Testis (tissue), 3 donors: Measurements from ENCODE around the gene PNPO. TPM values are rescaled to one million over a fixed set of nuclear protein-coding genes. Genes with fewer than 3 reads are reported as not detected.

Experiments
- DNase-seq: peaks from one replicate; pipeline ENCODE4 v3.0.0-alpha.2; 2019
- H3K27ac ChIP-seq, 2 donors: fragments of 200-600 bp; sonication (generic); one replicate each; pipeline ENCODE4 v1.5.1; 2019
- H3K27me3 ChIP-seq: fragments of 200-600 bp; sonication (generic); one replicate; pipeline ENCODE4 v1.5.1; 2019
- H3K36me3 ChIP-seq: fragments of 200-600 bp; sonication (generic); one replicate; pipeline ENCODE4 v1.5.1; 2017; ENCODE audit warnings: low read depth; ENCODE audit errors: missing control alignments
- H3K4me1 ChIP-seq: fragments of 200-600 bp; sonication (generic); one replicate; pipeline ENCODE4 v1.5.1; 2019
- H3K4me3 ChIP-seq, 2 donors: fragments of 200-600 bp; sonication (generic); one replicate each; pipeline ENCODE4 v1.5.1; 2017 to 2019
- H3K9me3 ChIP-seq: fragments of 200-600 bp; sonication (generic); one replicate; pipeline ENCODE4 v1.5.1; 2017
- POLR2A ChIP-seq: fragments of 450-650 bp; IDR thresholded peaks from one replicate; pipeline ENCODE4 v1.6.1; 2017; ENCODE audit warnings: antibody characterized with exemption, mild to moderate bottlenecking, moderate library complexity
- WGBS, 2 donors: methylation state at CpG; one replicate each; pipeline ENCODE4 v1.1.5; 2018; 5-methylcytosine and 5-hydroxymethylcytosine counted together
- intact Hi-C: fragments of 100-400 bp; cut with DNase I; formaldehyde crosslinking; loops from one replicate; pipeline ENCODE4 v1.15.1; 2023; ENCODE audit warnings: low total_unique reads
- polyA plus RNA-seq: library from polyadenylated mRNA; stranded (reverse); fragments of 350-450 nt; fragmentation: Illumina TruSeq; extraction: RNeasy Lipid Tissue Mini Kit (QIAGEN cat#74804); gene quantifications from one replicate; pipeline ENCODE4 v1.2.3, GENCODE V29; 2014; ENCODE audit warnings: low read depth, low replicate concordance; ENCODE audit not compliant: insufficient read depth
- total RNA-seq, 2 donors: library from RNA; depleted of rRNA; stranded (reverse); fragments of >200 nt; gene quantifications; one replicate each; pipeline ENCODE4 v1.2.3, GENCODE V29; 2016
- TF ChIP-seq, protein P1 (sequence below), 3 experiments: fragments of 450-650 bp in 2 of 3; fragments of 200-600 bp in 1 of 3; sonication (generic) in 1 of 3; IDR thresholded peaks; one replicate each; pipeline ENCODE4 v1.5.1; 2016 to 2019; ENCODE audit warnings: antibody characterized with exemption in 3 of 3, mild to moderate bottlenecking in 2 of 3, moderate library complexity in 1 of 3

Gene PNPO
- total and polyA plus RNA-seq, 3 donors from 2014 or later: 21.3 to 41.7 (median 37.5) TPM

GRCh38 chr17:47969930-47970724, 28.8 kb downstream of the PNPO start:
- no peak for TF ChIP-seq POLR2A
- TF ChIP-seq, protein P1, sequence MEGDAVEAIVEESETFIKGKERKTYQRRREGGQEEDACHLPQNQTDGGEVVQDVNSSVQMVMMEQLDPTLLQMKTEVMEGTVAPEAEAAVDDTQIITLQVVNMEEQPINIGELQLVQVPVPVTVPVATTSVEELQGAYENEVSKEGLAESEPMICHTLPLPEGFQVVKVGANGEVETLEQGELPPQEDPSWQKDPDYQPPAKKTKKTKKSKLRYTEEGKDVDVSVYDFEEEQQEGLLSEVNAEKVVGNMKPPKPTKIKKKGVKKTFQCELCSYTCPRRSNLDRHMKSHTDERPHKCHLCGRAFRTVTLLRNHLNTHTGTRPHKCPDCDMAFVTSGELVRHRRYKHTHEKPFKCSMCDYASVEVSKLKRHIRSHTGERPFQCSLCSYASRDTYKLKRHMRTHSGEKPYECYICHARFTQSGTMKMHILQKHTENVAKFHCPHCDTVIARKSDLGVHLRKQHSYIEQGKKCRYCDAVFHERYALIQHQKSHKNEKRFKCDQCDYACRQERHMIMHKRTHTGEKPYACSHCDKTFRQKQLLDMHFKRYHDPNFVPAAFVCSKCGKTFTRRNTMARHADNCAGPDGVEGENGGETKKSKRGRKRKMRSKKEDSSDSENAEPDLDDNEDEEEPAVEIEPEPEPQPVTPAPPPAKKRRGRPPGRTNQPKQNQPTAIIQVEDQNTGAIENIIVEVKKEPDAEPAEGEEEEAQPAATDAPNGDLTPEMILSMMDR (IDR thresholded peaks at IDR 0.05): no peak
- H3K9me3 ChIP-seq: no peaks in the 10 kb centered on the region
- WGBS, 2 donors: 26 to 33% methylated on average over 15 of the region's 15 CpGs
- H3K36me3 ChIP-seq: no peaks in the 10 kb centered on the region
- no peak overlapping the region for H3K27ac ChIP-seq
- peaks cover 39% of the 10 kb centered on the region for H3K4me1 ChIP-seq
- peak overlapping the region; percentile 13 to 95 for H3K4me3 ChIP-seq
- no peak for DNase-seq
- intact Hi-C loops: no loop called here
- H3K27me3 ChIP-seq: no peaks in the 10 kb centered on the region

- WGBS, 2 donors: 0% methylated on average over 8 to 39 of the region's 62 CpGs
- Histone ChIP-seq H3K4me3 (peak within 1 kb of the TSS; percentile 78 to 95), H3K36me3 (no peaks in the 10 kb centered on the region), H3K27ac (peak within 1 kb of the TSS; percentile 72 to 75), H3K9me3 (no peaks in the 10 kb centered on the region), H3K27me3 (no peaks in the 10 kb centered on the region), H3K4me1 (peaks cover 38% of the 10 kb centered on the region)
- DNase-seq: peak; percentile 100
- TF ChIP-seq, protein P1 (IDR thresholded peaks at IDR 0.05): peak; percentile 97 to 99 (median 99)
- TF ChIP-seq POLR2A: no peak
- intact Hi-C loops: no loop called here
Observed at GRCh38 chr17:47970725-47971499, 29.5 kb downstream of the PNPO start, which contains the start of gene CDK5RAP3. CDK5RAP3 (plus strand) TSS chr17:47971113; CDS start chr17:47971147, 34 bp downstream.

GRCh38 chr17:47973541-47973940, 32.2 kb downstream of the PNPO start:
- DNase-seq: no peak
- intact Hi-C loops: no loop called here
- no peak overlapping the region for H3K4me3 ChIP-seq
- no peak overlapping the region for H3K27ac ChIP-seq
- no peaks in the 10 kb centered on the region for H3K36me3 ChIP-seq
- H3K4me1 ChIP-seq: peaks cover 15% of the 10 kb centered on the region
- TF ChIP-seq POLR2A: no peak
- TF ChIP-seq, protein P1 (IDR thresholded peaks at IDR 0.05): no peak
- no peaks in the 10 kb centered on the region for H3K9me3 ChIP-seq
- 93 to 94% methylated on average over 8 of the region's 8 CpGs for WGBS, 2 donors
- no peaks in the 10 kb centered on the region for H3K27me3 ChIP-seq

DNA sequence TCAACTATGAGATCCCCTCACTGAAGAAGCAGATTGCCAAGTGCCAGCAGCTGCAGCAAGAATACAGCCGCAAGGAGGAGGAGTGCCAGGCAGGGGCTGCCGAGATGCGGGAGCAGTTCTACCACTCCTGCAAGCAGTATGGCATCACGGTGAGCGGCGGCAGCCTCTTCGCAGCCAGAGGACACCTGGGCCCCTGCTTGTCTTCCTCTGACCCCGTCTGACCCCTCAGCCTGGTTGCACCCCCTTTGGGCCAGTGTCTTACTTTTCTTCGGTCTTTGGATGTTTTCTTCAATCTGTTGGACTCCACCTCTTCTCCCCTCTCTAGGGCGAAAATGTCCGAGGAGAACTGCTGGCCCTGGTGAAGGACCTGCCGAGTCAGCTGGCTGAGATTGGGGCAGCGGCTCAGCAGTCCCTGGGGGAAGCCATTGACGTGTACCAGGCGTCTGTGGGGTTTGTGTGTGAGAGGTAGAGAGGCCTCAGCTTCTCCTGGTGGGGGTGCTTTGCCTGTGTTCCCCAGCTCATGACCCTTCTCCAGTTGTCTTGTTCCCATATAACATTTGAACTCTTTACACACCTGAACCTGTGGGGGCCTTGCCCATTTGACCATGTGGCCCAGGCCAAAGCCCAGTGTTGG, 33.9 kb downstream of the PNPO start:
- intact Hi-C loops: no loop called here

More for the DNA sequence above, 33.9 kb downstream of the PNPO start:
- Histone ChIP-seq H3K27me3 (no peaks in the 10 kb centered on the region), H3K27ac (no peak overlapping the region), H3K36me3 (no peaks in the 10 kb centered on the region), H3K4me1 (peaks cover 9% of the 10 kb centered on the region), H3K4me3 (no peak overlapping the region), H3K9me3 (no peaks in the 10 kb centered on the region)
- no peak for TF ChIP-seq POLR2A
- TF ChIP-seq, protein P1 (IDR thresholded peaks at IDR 0.05): no peak
- 75% methylated on average over 15 of the region's 15 CpGs for WGBS, 2 donors
- no peak for DNase-seq
